ENCODE measurements around the gene EEIG1. TPM values are rescaled to one million over a fixed set of nuclear protein-coding genes. Genes with fewer than 3 reads are reported as not detected.

EEIG1 gene
- total RNA-seq, 1 donor from 2014 or later: 26.4 TPM

GRCh38 chr9:127938298-127938690 is 42.5 kb downstream of the EEIG1 start:
- peak overlapping the region; percentile 81 for H2AFZ ChIP-seq (ENCODE audit: low read depth, low read length)
- no peak for TF ChIP-seq EZH2 (IDR thresholded peaks at IDR 0.05; ENCODE audit: insufficient read depth, low read length)
- TF ChIP-seq CTCF (IDR thresholded peaks at IDR 0.05; ENCODE audit: insufficient read depth, low read depth, low read length): no peak
- no peaks in the 10 kb centered on the region for H3K36me3 ChIP-seq (ENCODE audit: insufficient read depth, low read length)
- peak overlapping the region; percentile 70 for H3K4me3 Mint-ChIP-seq (ENCODE audit: unreplicated experiment)
- H3K4me1 Mint-ChIP-seq (ENCODE audit: low read depth, unreplicated experiment): peaks cover 10% of the 10 kb centered on the region
- peak overlapping the region; percentile 97 for H3K4me2 ChIP-seq (ENCODE audit: low read length)
- peaks cover 36% of the 10 kb centered on the region for H3K79me2 ChIP-seq (ENCODE audit: insufficient read depth, low read length)
- H3K9me3 ChIP-seq (ENCODE audit: insufficient read depth, low read depth, low read length): no peaks in the 10 kb centered on the region
- FAIRE-seq: no peak
- peaks cover 10% of the 10 kb centered on the region for H3K36me3 Mint-ChIP-seq (ENCODE audit: low read depth, unreplicated experiment)
- no peak for DNase-seq (ENCODE audit: low read depth)
- H4K20me1 ChIP-seq (ENCODE audit: insufficient read depth, low read length): peaks cover 31% of the 10 kb centered on the region
- no peak overlapping the region for H3K27ac ChIP-seq (ENCODE audit: low read depth, low read length)
- peak overlapping the region; percentile 85 for H3K4me3 ChIP-seq (ENCODE audit: insufficient read depth, low read depth, low read length)
- peak overlapping the region; percentile 91 for H3K9ac ChIP-seq (ENCODE audit: low read length)
- H3K27me3 Mint-ChIP-seq (ENCODE audit: low read depth, unreplicated experiment): peaks cover 1% of the 10 kb centered on the region
- no peaks in the 10 kb centered on the region for H3K9me3 Mint-ChIP-seq (ENCODE audit: unreplicated experiment)
- peaks cover 17% of the 10 kb centered on the region for H3K4me1 ChIP-seq (ENCODE audit: insufficient read depth, low read length)
- H3K27ac Mint-ChIP-seq (ENCODE audit: unreplicated experiment): no peak overlapping the region
- no peaks in the 10 kb centered on the region for H3K27me3 ChIP-seq (ENCODE audit: insufficient read depth, low read length)

- Mint-ChIP-seq H3K9me3 (ENCODE audit: unreplicated experiment) (no peaks in the 10 kb centered on the region), H3K27ac (ENCODE audit: unreplicated experiment) (peak within 1 kb of the TSS; percentile 81), H3K27me3 (ENCODE audit: low read depth, unreplicated experiment) (peaks cover 1% of the 10 kb centered on the region), H3K4me3 (ENCODE audit: unreplicated experiment) (peak within 1 kb of the TSS; percentile 97), H3K36me3 (ENCODE audit: low read depth, unreplicated experiment) (peaks cover 12% of the 10 kb centered on the region), H3K4me1 (ENCODE audit: low read depth, unreplicated experiment) (peaks cover 10% of the 10 kb centered on the region)
- no peak for TF ChIP-seq CTCF (IDR thresholded peaks at IDR 0.05; ENCODE audit: insufficient read depth, low read depth, low read length)
- TF ChIP-seq EZH2 (IDR thresholded peaks at IDR 0.05; ENCODE audit: insufficient read depth, low read length): no peak
- peaks cover 39% of the 10 kb centered on the region for H3K79me2 ChIP-seq (ENCODE audit: insufficient read depth, low read length)
- FAIRE-seq: no peak
- no peaks in the 10 kb centered on the region for H3K27me3 ChIP-seq (ENCODE audit: insufficient read depth, low read length)
- peaks cover 20% of the 10 kb centered on the region for H3K4me1 ChIP-seq (ENCODE audit: insufficient read depth, low read length)
- peak within 1 kb of the TSS; percentile 85 for H3K4me3 ChIP-seq (ENCODE audit: insufficient read depth, low read depth, low read length)
- peak within 1 kb of the TSS; percentile 97 for H3K4me2 ChIP-seq (ENCODE audit: low read length)
- peak within 1 kb of the TSS; percentile 81 for H2AFZ ChIP-seq (ENCODE audit: low read depth, low read length)
- H3K27ac ChIP-seq (ENCODE audit: low read depth, low read length): peak within 1 kb of the TSS; percentile 83
- peak within 1 kb of the TSS; percentile 91 for H3K9ac ChIP-seq (ENCODE audit: low read length)
- peaks cover 26% of the 10 kb centered on the region for H4K20me1 ChIP-seq (ENCODE audit: insufficient read depth, low read length)
- peak; percentile 67 for DNase-seq (ENCODE audit: low read depth)
- H3K36me3 ChIP-seq (ENCODE audit: insufficient read depth, low read length): no peaks in the 10 kb centered on the region
- H3K9me3 ChIP-seq (ENCODE audit: insufficient read depth, low read depth, low read length): no peaks in the 10 kb centered on the region
These were observed 43.1 kb downstream of the EEIG1 start, which contains the start of gene DPM2 for GRCh38 chr9:127937388-127938297. TSS of gene DPM2 (minus strand) at chr9:127937854. CDS start at chr9:127937820, 34 bp downstream.

GRCh38 chr9:127937056-127937387 is 43.8 kb downstream of the EEIG1 start:
- Histone ChIP-seq H2AFZ (ENCODE audit: low read depth, low read length) (peak overlapping the region; percentile 81), H3K36me3 (ENCODE audit: insufficient read depth, low read length) (no peaks in the 10 kb centered on the region), H3K79me2 (ENCODE audit: insufficient read depth, low read length) (peaks cover 39% of the 10 kb centered on the region), H3K4me3 (ENCODE audit: insufficient read depth, low read depth, low read length) (peak overlapping the region; percentile 85), H4K20me1 (ENCODE audit: insufficient read depth, low read length) (peaks cover 26% of the 10 kb centered on the region), H3K4me1 (ENCODE audit: insufficient read depth, low read length) (peaks cover 21% of the 10 kb centered on the region), H3K4me2 (ENCODE audit: low read length) (peak overlapping the region; percentile 97), H3K9ac (ENCODE audit: low read length) (peak overlapping the region; percentile 91), H3K27ac (ENCODE audit: low read depth, low read length) (peak overlapping the region; percentile 83), H3K9me3 (ENCODE audit: insufficient read depth, low read depth, low read length) (no peaks in the 10 kb centered on the region), H3K27me3 (ENCODE audit: insufficient read depth, low read length) (no peaks in the 10 kb centered on the region)
- peak overlapping the region; percentile 97 for H3K4me3 Mint-ChIP-seq (ENCODE audit: unreplicated experiment)
- H3K36me3 Mint-ChIP-seq (ENCODE audit: low read depth, unreplicated experiment): peaks cover 12% of the 10 kb centered on the region
- DNase-seq (ENCODE audit: low read depth): no peak
- no peak for FAIRE-seq
- peaks cover 1% of the 10 kb centered on the region for H3K27me3 Mint-ChIP-seq (ENCODE audit: low read depth, unreplicated experiment)
- H3K9me3 Mint-ChIP-seq (ENCODE audit: unreplicated experiment): no peaks in the 10 kb centered on the region
- no peak for TF ChIP-seq CTCF (IDR thresholded peaks at IDR 0.05; ENCODE audit: insufficient read depth, low read depth, low read length)
- no peak for TF ChIP-seq EZH2 (IDR thresholded peaks at IDR 0.05; ENCODE audit: insufficient read depth, low read length)
- H3K27ac Mint-ChIP-seq (ENCODE audit: unreplicated experiment): peak overlapping the region; percentile 81
- H3K4me1 Mint-ChIP-seq (ENCODE audit: low read depth, unreplicated experiment): peaks cover 10% of the 10 kb centered on the region

Measured in astrocyte (in vitro differentiated cells and primary cell).